Psoas muscle (tissue), 8 donors: ENCODE results near the gene RPL36A. TPM values are rescaled to one million over a fixed set of nuclear protein-coding genes. Genes with fewer than 3 reads are reported as not detected.

ENCODE experiments used
- ATAC-seq, 4 donors: fragments of 200-7000 bp; cut with Tn5 transposase; one replicate each; pipeline ENCODE4 v1.9.1; 2020; ENCODE audit warnings: moderate library complexity in 3 of 4, mild to moderate bottlenecking in 2 of 4
- DNase-seq, 2 donors: peaks; one replicate each; pipeline ENCODE4 v3.0.0-alpha.2; 2020
- H3K27ac ChIP-seq: fragments of 200-600 bp; one replicate; pipeline ENCODE4 v1.8.0; 2022
- H3K27me3 ChIP-seq, 3 donors: fragments of 200-600 bp in 1 of 3; one replicate each; pipeline versions ENCODE4 v1.6.1 to v1.8.0; 2013 to 2022; ENCODE audit warnings: low read length in 2 of 3, mild to moderate bottlenecking in 2 of 3, moderate library complexity in 1 of 3; ENCODE audit not compliant: insufficient read depth in 3 of 3
- H3K36me3 ChIP-seq, 2 donors: fragments of 200-600 bp in 1 of 2; one replicate each; pipeline versions ENCODE4 v1.6.1 to v1.8.0; 2013 to 2022; ENCODE audit warnings: low read depth in 1 of 2, mild to moderate bottlenecking in 1 of 2, moderate library complexity in 1 of 2; ENCODE audit not compliant: insufficient read depth in 1 of 2
- H3K4me1 ChIP-seq: fragments of 200-600 bp; one replicate; pipeline ENCODE4 v1.8.0; 2022
- H3K4me3 ChIP-seq: fragments of 200-600 bp; one replicate; pipeline ENCODE4 v1.8.0; 2022; ENCODE audit warnings: mild to moderate bottlenecking
- H3K9me3 ChIP-seq: fragments of 200-600 bp; one replicate; pipeline ENCODE4 v1.8.0; 2022
- CTCF ChIP-seq: fragments of 200-600 bp; IDR thresholded peaks from one replicate; pipeline ENCODE4 v1.8.0; 2022; ENCODE audit warnings: antibody characterized with exemption
- WGBS, 3 donors: extraction: QIAGEN DNeasy Blood & Tissue Kit; methylation state at CpG; one replicate each; pipeline versions ENCODE4 v1.1.6 to v1.1.7; 2013; 5-methylcytosine and 5-hydroxymethylcytosine counted together
- intact Hi-C, 2 donors: fragments of 100-400 bp; cut with DNase I; formaldehyde crosslinking; loops; one replicate each; pipeline versions ENCODE4 v1.11.0 to v1.14.2; 2022
- polyA plus RNA-seq, 3 donors: library from polyadenylated mRNA; stranded (reverse); fragments of 200-250 nt; gene quantifications; one replicate each; pipeline ENCODE4 v1.2.3, GENCODE V29; 2013
- total RNA-seq, 4 donors: library from RNA; stranded (reverse); fragmentation: NEBNext Ultra II Directional in 2 of 4; extraction: Animal tissue kit (Norgen Biotek cat#: 25700) in 2 of 4; gene quantifications; one replicate each; pipeline versions ENCODE4 v1.2.1 to v1.2.4, GENCODE V29; 2021 to 2023
- donor health status: healthy with polysubstance abuse.
- donor health status: DM: no; HTN: no; CAD: no; lungs with moderate emphysema.
- donor health status: Bipolar disorder and iron deficiency.
- donor health status: healthy.
- donor health status: DM: yes; HTN: yes; CAD: no.
- donor health status: DM: no; HTN: no; CAD: no.
- donor health status: DM: no; HTN: no; CAD: no.
- donor health status: DM: yes; HTN: yes; CAD: no.

RPL36A gene
- total and polyA plus RNA-seq, 7 donors, result 102 to 1,450 (median 181) TPM

- Histone ChIP-seq H3K4me3 (no peak overlapping the region), H3K27me3 (peaks cover 0 to 5% (median 0%) of the 10 kb centered on the region in 3 donors), H3K36me3 (peaks cover 0 to 22% of the 10 kb centered on the region in 2 donors), H3K27ac (no peak overlapping the region), H3K4me1 (peaks cover 6% of the 10 kb centered on the region), H3K9me3 (no peaks in the 10 kb centered on the region)
- no peak for TF ChIP-seq CTCF
- intact Hi-C loops, result no loop called here
- ATAC-seq, result no peak
- 73 to 86% (median 85%) methylated on average over 3 of the region's 3 CpGs for WGBS, 3 donors
- no peak for DNase-seq
Observed at GRCh38 chrX:101388604-101389003, 2.2 kb upstream of the RPL36A start.

- whole genome bisulfite sequencing, 3 donors, result 44 to 65% (median 47%) methylated on average over 6 of the region's 6 CpGs
- no peaks in the 10 kb centered on the region for H3K9me3 ChIP-seq
- H3K27ac ChIP-seq, result peak overlapping the region; percentile 71
- H3K4me3 ChIP-seq, result peak overlapping the region; percentile 65
- DNase-seq (no peak), ATAC-seq (no peak)
- TF ChIP-seq CTCF, result no peak
- H3K27me3 ChIP-seq, result peaks cover 0 to 5% (median 0%) of the 10 kb centered on the region in 3 donors
- H3K36me3 ChIP-seq, result peaks cover 0 to 45% of the 10 kb centered on the region in 2 donors
- H3K4me1 ChIP-seq, result peaks cover 6% of the 10 kb centered on the region
- intact Hi-C loops, result no loop called here
Observed at GRCh38 chrX:101391831-101392230, 1.0 kb downstream of the RPL36A start.

GRCh38 chrX:101393530-101394305, 2.9 kb downstream of the RPL36A start:
- intact Hi-C loops, result no loop called here
- DNase-seq, result no peak
- Histone ChIP-seq H3K27me3 (peaks cover 0 to 5% (median 0%) of the 10 kb centered on the region in 3 donors), H3K27ac (no peak overlapping the region), H3K9me3 (no peaks in the 10 kb centered on the region), H3K4me3 (no peak overlapping the region), H3K4me1 (peaks cover 6% of the 10 kb centered on the region), H3K36me3 (peaks cover 0 to 57% of the 10 kb centered on the region in 2 donors)
- no peak for ATAC-seq
- no peak for TF ChIP-seq CTCF
- 83 to 90% (median 89%) methylated on average over 11 of the region's 11 CpGs for WGBS, 3 donors

GRCh38 chrX:101394372-101394771, 3.6 kb downstream of the RPL36A start:
- peaks cover 0 to 5% (median 0%) of the 10 kb centered on the region in 3 donors for H3K27me3 ChIP-seq
- H3K27ac ChIP-seq, result no peak overlapping the region
- intact Hi-C loops, result no loop called here
- H3K4me3 ChIP-seq, result no peak overlapping the region
- DNase-seq (no peak), ATAC-seq (no peak)
- peaks cover 0 to 60% of the 10 kb centered on the region in 2 donors for H3K36me3 ChIP-seq
- no peaks in the 10 kb centered on the region for H3K9me3 ChIP-seq
- TF ChIP-seq CTCF, result no peak
- H3K4me1 ChIP-seq, result peaks cover 6% of the 10 kb centered on the region
